WTC11 (cell line): ENCODE results near the gene VKORC1. TPM values are rescaled to one million over a fixed set of nuclear protein-coding genes. Genes with fewer than 3 reads are reported as not detected.

Experiments used
- ATAC-seq: fragments of 200-7000 bp; cut with Tn5 transposase; 2 replicates; pipeline ENCODE4 v1.10.0; 2021; ENCODE audit warnings: mild to moderate bottlenecking, moderate library complexity
- CTCF ChIA-PET: fragments of 300-600 bp; sonication (Branson Sonifier 250); formaldehyde crosslinking; loops from one replicate; lab custom pipeline; 2021; ENCODE audit warnings: antibody characterized with exemption; lab: Charles Lee
- POLR2A ChIA-PET: fragments of 350-600 bp; sonication (Branson Sonifier 250); formaldehyde crosslinking; loops from one replicate; lab custom pipeline; 2021; ENCODE audit warnings: antibody characterized with exemption; lab: Charles Lee
- DNase-seq: peaks from one replicate; pipeline ENCODE4 v3.0.0; 2021; ENCODE audit warnings: low spot score
- H3K27ac Mint-ChIP-seq: 2 replicates; pipeline ENCODE4 v1.8.0; 2021; ENCODE audit warnings: mixed read lengths
- H3K27me3 Mint-ChIP-seq: 2 replicates; pipeline ENCODE4 v1.8.0; 2021; ENCODE audit warnings: low read depth, mild to moderate bottlenecking, moderate library complexity, mixed read lengths
- H3K36me3 Mint-ChIP-seq: 2 replicates; pipeline ENCODE4 v1.8.0; 2021; ENCODE audit warnings: mixed read lengths
- H3K4me1 Mint-ChIP-seq: 2 replicates; pipeline ENCODE4 v1.8.0; 2022; ENCODE audit warnings: mixed read lengths
- H3K4me3 Mint-ChIP-seq: 2 replicates; pipeline ENCODE4 v1.8.0; 2021; ENCODE audit warnings: mild to moderate bottlenecking, moderate library complexity, mixed read lengths
- H3K9me3 Mint-ChIP-seq: 2 replicates; pipeline ENCODE4 v1.8.0; 2021; ENCODE audit warnings: mixed read lengths
- ATF1 ChIP-seq: sonication (generic); formaldehyde crosslinking; IDR thresholded peaks from 2 replicates; pipeline ENCODE4 v1.8.1; 2023; ENCODE audit warnings: mild to moderate bottlenecking, moderate library complexity, missing genetic modification reagents
- ATF3 ChIP-seq: sonication (generic); formaldehyde crosslinking; conservative IDR thresholded peaks from 2 replicates; pipeline ENCODE4 v1.8.1; 2022; ENCODE audit warnings: mild to moderate bottlenecking, missing genetic modification reagents
- CREM ChIP-seq: sonication (generic); formaldehyde crosslinking; IDR thresholded peaks from 2 replicates; pipeline ENCODE4 v1.8.1; 2022; ENCODE audit warnings: mild to moderate bottlenecking, missing genetic modification reagents, moderate library complexity
- CTCF ChIP-seq: fragments of 200-600 bp; IDR thresholded peaks from 2 replicates; pipeline ENCODE4 v1.8.0; 2022; ENCODE audit warnings: antibody characterized with exemption
- E2F1 ChIP-seq: sonication (generic); formaldehyde crosslinking; IDR thresholded peaks from 2 replicates; pipeline ENCODE4 v1.8.0; 2022; ENCODE audit warnings: mild to moderate bottlenecking, missing genetic modification reagents
- ELF4 ChIP-seq: sonication (generic); formaldehyde crosslinking; IDR thresholded peaks from 2 replicates; pipeline ENCODE4 v1.8.1; 2022; ENCODE audit warnings: low read depth, mild to moderate bottlenecking, moderate library complexity, missing genetic modification reagents
- ESRRA ChIP-seq: sonication (generic); formaldehyde crosslinking; IDR thresholded peaks from 2 replicates; pipeline ENCODE4 v1.8.1; 2022; ENCODE audit warnings: mild to moderate bottlenecking, missing genetic modification reagents, borderline replicate concordance
- ETV6 ChIP-seq: sonication (generic); formaldehyde crosslinking; IDR thresholded peaks from 2 replicates; pipeline ENCODE4 v1.8.1; 2022; ENCODE audit warnings: mild to moderate bottlenecking, missing genetic modification reagents
- FOXP1 ChIP-seq: sonication (generic); formaldehyde crosslinking; IDR thresholded peaks from 2 replicates; pipeline ENCODE4 v1.8.0; 2022; ENCODE audit warnings: missing genetic modification reagents, mild to moderate bottlenecking, moderate library complexity, borderline replicate concordance
- NFYB ChIP-seq: sonication (generic); formaldehyde crosslinking; conservative IDR thresholded peaks from 2 replicates; pipeline ENCODE4 v1.8.0; 2022; ENCODE audit warnings: low read depth, missing genetic modification reagents
- NR2C2 ChIP-seq: sonication (generic); formaldehyde crosslinking; IDR thresholded peaks from 2 replicates; pipeline ENCODE4 v1.8.0; 2022; ENCODE audit warnings: mild to moderate bottlenecking, missing genetic modification reagents
- PREB ChIP-seq: sonication (generic); formaldehyde crosslinking; IDR thresholded peaks from 2 replicates; pipeline ENCODE4 v1.8.1; 2022; ENCODE audit warnings: mild to moderate bottlenecking, missing genetic modification reagents, moderate library complexity, borderline replicate concordance
- PRRX2 ChIP-seq: fragments of 250-450 bp; sonication (Bioruptor Pico); IDR thresholded peaks from 2 replicates; pipeline ENCODE4 v1.8.0; 2021; ENCODE audit warnings: mild to moderate bottlenecking
- RORB ChIP-seq: fragments of 250-450 bp; sonication (Bioruptor Pico); IDR thresholded peaks from 2 replicates; pipeline ENCODE4 v1.9.0; 2021; ENCODE audit warnings: mild to moderate bottlenecking
- SP1 ChIP-seq: sonication (generic); formaldehyde crosslinking; conservative IDR thresholded peaks from 2 replicates; pipeline ENCODE4 v1.8.1; 2022; ENCODE audit warnings: missing genetic modification reagents
- ZNF138 ChIP-seq: sonication (generic); formaldehyde crosslinking; conservative IDR thresholded peaks from 2 replicates; pipeline ENCODE4 v1.8.1; 2022; ENCODE audit warnings: mild to moderate bottlenecking, moderate library complexity, missing genetic modification reagents
- ZNF263 ChIP-seq: sonication (generic); formaldehyde crosslinking; IDR thresholded peaks from 2 replicates; pipeline ENCODE4 v1.8.1; 2022; ENCODE audit warnings: low read depth, mild to moderate bottlenecking, moderate library complexity, missing genetic modification reagents
- ZNF281 ChIP-seq: sonication (generic); formaldehyde crosslinking; IDR thresholded peaks from 2 replicates; pipeline ENCODE4 v1.8.0; 2023; ENCODE audit warnings: mild to moderate bottlenecking, missing genetic modification reagents
- ZNF396 ChIP-seq: fragments of 250-450 bp; sonication (Bioruptor Pico); IDR thresholded peaks from 2 replicates; pipeline ENCODE4 v1.8.0; 2021; ENCODE audit warnings: mild to moderate bottlenecking, moderate library complexity, borderline replicate concordance
- ZSCAN18 ChIP-seq: fragments of 250-450 bp; sonication (Bioruptor Pico); IDR thresholded peaks from 2 replicates; pipeline ENCODE4 v2.1.2; 2022; ENCODE audit warnings: mild to moderate bottlenecking, moderate library complexity
- total RNA-seq: library from RNA; stranded (reverse); gene quantifications from 3 replicates; pipeline ENCODE4 v1.2.3, GENCODE V29; 2021

VKORC1 gene
- total RNA-seq, 1 experiment from 2014 or later = 85.7 TPM

- Mint-ChIP-seq H3K4me3 (no peak overlapping the region), H3K9me3 (peaks cover 4% of the 10 kb centered on the region), H3K36me3 (peaks cover 3% of the 10 kb centered on the region; the same call in 1 of the 2 replicates), H3K4me1 (peaks cover 6% of the 10 kb centered on the region), H3K27ac (peak overlapping the region; percentile 62; the same call in 1 of the 2 replicates), H3K27me3 (peaks cover 10% of the 10 kb centered on the region)
- no peak for TF ChIP-seq ZSCAN18
- TF ChIP-seq NR2C2 = no peak
- TF ChIP-seq ZNF263 (CRISPR knock-in tag) = no peak
- no peak for TF ChIP-seq ZNF396 (CRISPR knock-in tag)
- TF ChIP-seq ESRRA = no peak
- no peak for TF ChIP-seq ZNF281
- TF ChIP-seq ETV6 (CRISPR knock-in tag) = no peak
- no peak for TF ChIP-seq CREM (CRISPR knock-in tag)
- no peak for TF ChIP-seq NFYB (CRISPR knock-in tag)
- TF ChIP-seq ATF1 (CRISPR knock-in tag) = no peak
- no peak for TF ChIP-seq PREB (CRISPR knock-in tag)
- no peak for TF ChIP-seq PRRX2 (CRISPR knock-in tag)
- TF ChIP-seq RORB (CRISPR knock-in tag) = no peak
- TF ChIP-seq ATF3 = no peak
- no peak for TF ChIP-seq SP1 (CRISPR knock-in tag)
- no peak for TF ChIP-seq ELF4 (CRISPR knock-in tag)
- no peak for TF ChIP-seq ZNF138 (CRISPR knock-in tag)
- no peak for TF ChIP-seq E2F1 (CRISPR knock-in tag)
- no peak for TF ChIP-seq CTCF
- TF ChIP-seq FOXP1 (CRISPR knock-in tag) = no peak
- DNase-seq = no peak
- peak; percentile 85 for ATAC-seq
- POLR2A ChIA-PET = interaction anchor here (0.5 to 0.6 kb wide), 2 partner anchors 14 to 24 kb away, joined by 3 read pairs; no protein-coding TSS in a partner anchor
- CTCF ChIA-PET = interaction anchor here (0.8 to 1.7 kb wide), 5 partner anchors 10 to 87 kb away, joined by 3 to 18 read pairs (median 4); partner anchors contain the start of genes HSD3B7, ZNF646 and ZNF668
These were observed 39.0 kb downstream of the VKORC1 start for GRCh38 chr16:31055613-31056012.
